ENCODE results near the gene SPATA16. TPM values are rescaled to one million over a fixed set of nuclear protein-coding genes. Genes with fewer than 3 reads are reported as not detected.
A peak's percentile ranks its signal among the peaks of the same experiment; 100 is the strongest.

SPATA16 gene
- total and polyA plus RNA-seq, 2 of the 13 experiments (the other 11 are each of a cell fraction or from before 2014, with no cell fraction given) = not detected

- no peak for TF ChIP-seq REL (CRISPR knock-in tag; conservative IDR thresholded peaks at IDR 0.05)
- no peak for TF ChIP-seq THAP8 (CRISPR knock-in tag; IDR thresholded peaks at IDR 0.05; ENCODE audit: borderline replicate concordance)
Measured at GRCh38 chr3:172892158-172892557, 248.9 kb downstream of the SPATA16 start (continued).

- Histone ChIP-seq H3K27ac (ENCODE audit: extremely low read length, insufficient read depth, low read length) (no peak overlapping the region), H3K9me3 (ENCODE audit: low read length) (no peaks in the 10 kb centered on the region), H3K9ac (ENCODE audit: insufficient read depth, low read depth, low read length) (no peak overlapping the region), H3K79me2 (ENCODE audit: insufficient read depth, low read length) (no peaks in the 10 kb centered on the region), H4K20me1 (ENCODE audit: insufficient read depth, low read length) (no peaks in the 10 kb centered on the region), H3K4me2 (ENCODE audit: low read depth, low read length) (no peak overlapping the region), H3K4me3 (replicated peaks in 1 of 3; ENCODE audit: insufficient read depth in 1 of 3, low read depth in 2 of 3, low read length in 3 of 3) (no peak overlapping the region), H3K4me1 (ENCODE audit: insufficient read depth, low read length) (no peaks in the 10 kb centered on the region), H3K36me3 (replicated peaks in 1 of 2; ENCODE audit: control insufficient read depth in 1 of 2, insufficient read depth in 2 of 2, low read length in 2 of 2) (no peaks in the 10 kb centered on the region), H2AFZ (ENCODE audit: low read length) (no peak overlapping the region), H3K27me3 (ENCODE audit: control insufficient read depth in 1 of 2, insufficient read depth in 2 of 2, low read length in 2 of 2) (no peaks in the 10 kb centered on the region)
- no TSS peak for BruUV-seq (replicated peaks)
- ATAC-seq (no peak), DNase-seq (ENCODE audit: low spot score) (peak; percentile 1), FAIRE-seq (no peak)
- intact Hi-C loops (cut with micrococcal nuclease; ENCODE audit: unreplicated experiment) (no loop called here), in situ Hi-C loops (cut with HindIII; ENCODE audit: extremely low pct_ligation_motif_present, low pct_unique_long_range_greater_than_20kb) (no loop called here)
- 7% methylated on average over 2 of the region's 2 CpGs for WGBS (ENCODE audit: low lambda C conversion rate)
- TF ChIP-seq CTCF (CRISPR knock-in tag; IDR thresholded peaks at IDR 0.05) (peak; percentile 17; the same call in 1 of the 2 replicates), REL (CRISPR knock-in tag; conservative IDR thresholded peaks at IDR 0.05) (no peak)
- POLR2A ChIA-PET = no interaction called here
- CTCF ChIA-PET (ENCODE audit: low intra/inter-chr PET ratio, low total read pairs) = no interaction called here
Measured at GRCh38 chr3:172885704-172886103, 255.3 kb downstream of the SPATA16 start.

- ATAC-seq = no peak
- H3K27ac ChIP-seq (ENCODE audit: extremely low read length, insufficient read depth, low read length) = no peak overlapping the region
- intact Hi-C loops (cut with micrococcal nuclease; ENCODE audit: unreplicated experiment) (no loop called here), in situ Hi-C loops (cut with HindIII; ENCODE audit: extremely low pct_ligation_motif_present, low pct_unique_long_range_greater_than_20kb) (no loop called here)
- ChIA-PET CTCF (ENCODE audit: low intra/inter-chr PET ratio, low total read pairs) (no interaction called here), POLR2A (no interaction called here)
- no peaks in the 10 kb centered on the region for H3K9me3 ChIP-seq (ENCODE audit: low read length)
- H4K20me1 ChIP-seq (ENCODE audit: insufficient read depth, low read length) = no peaks in the 10 kb centered on the region
- DNase-seq (ENCODE audit: low spot score) = no peak
- no TSS peak for BruUV-seq (replicated peaks)
- H3K4me3 ChIP-seq (replicated peaks in 1 of 3; ENCODE audit: insufficient read depth in 1 of 3, low read depth in 2 of 3, low read length in 3 of 3) = no peak overlapping the region
- H3K79me2 ChIP-seq (ENCODE audit: insufficient read depth, low read length) = no peaks in the 10 kb centered on the region
- no peak for FAIRE-seq
- no peak overlapping the region for H2AFZ ChIP-seq (ENCODE audit: low read length)
- no peaks in the 10 kb centered on the region for H3K27me3 ChIP-seq (ENCODE audit: control insufficient read depth in 1 of 2, insufficient read depth in 2 of 2, low read length in 2 of 2)
- H3K9ac ChIP-seq (ENCODE audit: insufficient read depth, low read depth, low read length) = no peak overlapping the region
- no peaks in the 10 kb centered on the region for H3K36me3 ChIP-seq (replicated peaks in 1 of 2; ENCODE audit: control insufficient read depth in 1 of 2, insufficient read depth in 2 of 2, low read length in 2 of 2)
- no peak overlapping the region for H3K4me2 ChIP-seq (ENCODE audit: low read depth, low read length)
- H3K4me1 ChIP-seq (ENCODE audit: insufficient read depth, low read length) = no peaks in the 10 kb centered on the region
- 5% methylated on average over 1 of the region's 1 CpG for WGBS (ENCODE audit: low lambda C conversion rate)
- TF ChIP-seq ZNF660 (CRISPR knock-in tag; IDR thresholded peaks at IDR 0.05; ENCODE audit: borderline replicate concordance, low read depth) (no peak), ZNF143 (CRISPR knock-in tag; IDR thresholded peaks at IDR 0.05) (no peak), LBX2 (CRISPR knock-in tag; IDR thresholded peaks at IDR 0.05; ENCODE audit: borderline replicate concordance) (no peak), NCOA2 (CRISPR knock-in tag; IDR thresholded peaks at IDR 0.05) (no peak), NRL (CRISPR knock-in tag; IDR thresholded peaks at IDR 0.05; ENCODE audit: borderline replicate concordance) (no peak), RFX5 (IDR thresholded peaks at IDR 0.05; ENCODE audit: low read depth, low read length) (no peak), SMARCE1 (IDR thresholded peaks at IDR 0.05; ENCODE audit: borderline replicate concordance) (no peak), ZNF556 (CRISPR knock-in tag; IDR thresholded peaks at IDR 0.05; ENCODE audit: borderline replicate concordance) (no peak), ZNF737 (CRISPR knock-in tag; IDR thresholded peaks at IDR 0.05; ENCODE audit: borderline replicate concordance) (no peak), ZNF598 (CRISPR knock-in tag; IDR thresholded peaks at IDR 0.05; ENCODE audit: borderline replicate concordance) (no peak), ZNF782 (CRISPR knock-in tag; IDR thresholded peaks at IDR 0.05; ENCODE audit: borderline replicate concordance) (no peak), ZBTB7B (CRISPR knock-in tag; IDR thresholded peaks at IDR 0.05) (no peak), ZKSCAN5 (CRISPR knock-in tag; IDR thresholded peaks at IDR 0.05) (no peak)
Measured at GRCh38 chr3:172882563-172882962, 258.5 kb downstream of the SPATA16 start.
